ENCODE measurements around the gene ZG16B.

The ZG16B gene

GRCh38 chr16:2867987-2868789 is 38.1 kb downstream of the ZG16B start:
- peak; percentile 98 for DNase-seq (ENCODE audit: low spot score)

DNA sequence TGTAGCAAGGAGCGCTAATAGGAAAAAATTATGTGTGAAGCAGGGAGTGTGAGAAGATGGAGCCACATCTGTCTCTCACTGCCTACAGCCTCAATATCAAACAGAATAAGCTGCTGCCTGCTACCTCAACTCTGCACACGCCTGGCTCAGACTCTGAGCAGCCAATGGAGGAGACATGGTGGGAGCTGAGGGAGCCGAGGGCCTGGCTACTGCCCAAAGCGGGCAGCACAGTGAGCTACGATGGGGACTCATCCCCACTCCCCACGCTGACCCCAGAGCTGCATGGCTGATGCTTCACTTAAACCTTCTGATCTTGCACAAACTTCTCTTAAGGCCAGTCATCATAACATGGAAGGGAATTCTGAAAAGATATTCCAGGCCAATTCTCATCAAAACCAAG is 41.8 kb downstream of the ZG16B start:
- DNase-seq (ENCODE audit: low spot score) = no peak

- DNase-seq (ENCODE audit: low spot score) = no peak
These were observed 44.2 kb downstream of the ZG16B start for GRCh38 chr16:2874032-2874911.

GRCh38 chr16:2874912-2875362 is 44.8 kb downstream of the ZG16B start:
- DNase-seq (ENCODE audit: low spot score) = peak; percentile 88

DNA sequence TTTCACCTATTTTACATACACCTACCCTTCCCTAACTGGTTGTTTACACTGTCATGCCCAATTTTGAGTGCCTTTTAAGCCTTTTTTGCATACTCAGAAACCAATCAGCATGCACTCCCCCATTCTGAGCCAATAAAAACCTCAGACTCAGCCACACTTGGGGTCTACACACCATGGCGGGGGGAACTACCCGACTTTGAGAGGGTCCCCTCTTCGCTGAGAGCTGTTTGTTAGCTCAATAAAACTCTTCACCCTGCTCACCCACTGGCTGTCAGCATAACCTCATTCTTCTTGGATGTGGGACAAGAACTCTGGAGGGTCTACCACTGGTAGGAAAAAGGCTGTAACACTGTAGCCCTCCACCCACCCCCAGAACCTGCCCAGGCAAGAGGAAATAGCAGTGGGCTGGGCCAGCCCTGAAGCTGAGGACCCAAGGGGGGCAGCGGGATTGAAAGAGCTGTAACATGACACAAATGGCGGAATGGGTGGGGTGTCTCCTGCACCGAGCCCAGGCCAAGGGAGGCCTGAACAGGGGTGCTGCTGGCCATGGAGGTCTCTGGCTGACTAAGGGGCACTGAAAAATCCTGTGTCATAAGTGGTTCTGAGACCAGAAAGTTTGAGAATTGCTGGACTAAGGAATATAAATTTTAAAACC is 49.9 kb downstream of the ZG16B start:
- no peak for DNase-seq (ENCODE audit: low spot score)
